K562 (cell line): ENCODE results near the gene MKNK2. TPM values are rescaled to one million over a fixed set of nuclear protein-coding genes. Genes with fewer than 3 reads are reported as not detected.
A peak's percentile ranks its signal among the peaks of the same experiment; 100 is the strongest.

Source experiments
- ATF4 ChIP-seq: fragments of 450-650 bp; formaldehyde crosslinking; IDR thresholded peaks from 2 replicates; pipeline ENCODE4 v1.4.0; 2022; ENCODE audit warnings: mild to moderate bottlenecking, moderate library complexity
- BMI1 ChIP-seq: fragments of 150-350 bp; IDR thresholded peaks from 2 replicates; pipeline ENCODE4 v1.6.1; 2014; ENCODE audit warnings: low read length
- GTF3C2 ChIP-seq: IDR thresholded peaks from 3 replicates; pipeline ENCODE4 v1.6.1; 2011; ENCODE audit warnings: borderline replicate concordance, mild to moderate bottlenecking, moderate library complexity; ENCODE audit not compliant: insufficient read length; ENCODE audit errors: extremely low read depth
- KAT2B ChIP-seq: IDR thresholded peaks from one replicate; pipeline ENCODE4 v1.6.1; 2012; ENCODE audit warnings: low read depth, mild to moderate bottlenecking, control low read depth, inconsistent platforms, low read length, moderate library complexity
- MLLT1 ChIP-seq, 2 experiments: fragments of 450-650 bp; IDR thresholded peaks; 2 replicates each; pipeline ENCODE4 v1.6.1; 2016
- MTA3 ChIP-seq: fragments of 450-650 bp; formaldehyde crosslinking; IDR thresholded peaks from 2 replicates; pipeline ENCODE4 v1.6.1; 2017; ENCODE audit warnings: mild to moderate bottlenecking, borderline replicate concordance
- NFIC ChIP-seq: fragments of 450-650 bp; IDR thresholded peaks from 2 replicates; pipeline ENCODE4 v1.6.1; 2017; ENCODE audit warnings: mild to moderate bottlenecking, inconsistent platforms
- PRDM10 ChIP-seq: fragments of 450-650 bp; IDR thresholded peaks from 2 replicates; pipeline ENCODE4 v1.6.1; 2018; ENCODE audit not compliant: partially characterized antibody
- RAD21 ChIP-seq, 2 experiments: fragments of 250-450 bp in 1 of 2; fragments of 450-650 bp in 1 of 2; sonication (Bioruptor Pico) in 1 of 2; formaldehyde crosslinking in 1 of 2; IDR thresholded peaks in 1 of 2; conservative IDR thresholded peaks in 1 of 2; 2 replicates each; pipeline versions ENCODE4 v1.4.0 to v1.8.0; 2020 to 2022; ENCODE audit warnings: mild to moderate bottlenecking in 2 of 2, moderate library complexity in 1 of 2
- SRSF9 ChIP-seq: fragments of 200-400 bp; formaldehyde crosslinking; IDR thresholded peaks from 2 replicates; pipeline ENCODE4 v1.6.1; 2017; ENCODE audit warnings: low read depth, low read length, borderline replicate concordance
- TAF1 ChIP-seq: IDR thresholded peaks from 2 replicates; pipeline ENCODE4 v1.6.1; 2011; ENCODE audit warnings: mild to moderate bottlenecking, low read length, moderate library complexity; ENCODE audit not compliant: insufficient read depth, control insufficient read depth, severe bottlenecking; ENCODE audit errors: extremely low read depth
- TAF7 ChIP-seq: fragments of 450-650 bp; IDR thresholded peaks from 2 replicates; pipeline ENCODE4 v1.6.1; 2016; ENCODE audit warnings: missing genetic modification characterization, missing compliant biosample characterization
- ZNF3 ChIP-seq: fragments of 250-450 bp; sonication (Bioruptor Pico); IDR thresholded peaks from 2 replicates; pipeline ENCODE4 v1.5.0; 2021; ENCODE audit warnings: mild to moderate bottlenecking, moderate library complexity
- ZNF655 ChIP-seq: fragments of 250-450 bp; sonication (Bioruptor Pico); IDR thresholded peaks from 2 replicates; pipeline ENCODE4 v1.5.0; 2021
- ZNF76 ChIP-seq: fragments of 250-450 bp; sonication (Bioruptor Pico); IDR thresholded peaks from 2 replicates; pipeline ENCODE4 v1.4.0; 2020; ENCODE audit warnings: mild to moderate bottlenecking, moderate library complexity, borderline replicate concordance
- polyA plus RNA-seq, 8 experiments: library from polyadenylated mRNA; depleted of rRNA in 4 of 8; stranded (reverse) in 5 of 8; unstranded in 3 of 8; fragments of >200 nt; fragmentation: Nextera tagmentation in 2 of 8; fragmentation: Illumina TruSeq in 1 of 8; extraction: Ambion mirVana in 2 of 8; extraction: Trizol in 1 of 8; gene quantifications; 2 replicates each; pipeline versions ENCODE4 v1.2.1 to v1.2.3, GENCODE V29; 2011 to 2014; ENCODE audit warnings: inconsistent platforms in 1 of 8, missing spikeins in 1 of 8
- total RNA-seq, 7 experiments: library from RNA; depleted of rRNA in 6 of 7; stranded (reverse); fragments of >200 nt in 6 of 7; fragmentation: Illumina TruSeq in 2 of 7; extraction: Trizol in 2 of 7; gene quantifications; 2 replicates each; pipeline versions ENCODE4 v1.2.1 to v1.2.3, GENCODE V29; 2011 to 2021; ENCODE audit warnings: low replicate concordance in 1 of 7

The MKNK2 gene
- total and polyA plus RNA-seq, 9 of the 15 experiments (the other 6 are each of a cell fraction or from before 2014, with no cell fraction given): 5.1 to 191 (median 51.9) TPM

GRCh38 chr19:2055931-2056836, 5.1 kb upstream of the MKNK2 start (continued):
- TF ChIP-seq MLLT1 (IDR thresholded peaks at IDR 0.05): peak; percentile 72 to 96; a peak in 3 of 4 replicates
- no peak for TF ChIP-seq ZNF655
- TF ChIP-seq TAF1: peak; percentile 56
- no peak; the same call in 1 of the 2 replicates for TF ChIP-seq NFIC
- no peak for TF ChIP-seq PRDM10
- no peak for TF ChIP-seq BMI1
- no peak for TF ChIP-seq TAF7 (tag)
- no peak for TF ChIP-seq ZNF3 (CRISPR knock-in tag)
- no peak for TF ChIP-seq SRSF9
- 0 out of 2 replicates have a peak, but pooled peaks have one; percentile 6 for TF ChIP-seq ATF4 (CRISPR knock-in tag)
- TF ChIP-seq GTF3C2: no peak
- TF ChIP-seq RAD21 (CRISPR knock-in tag; conservative IDR thresholded peaks at IDR 0.05 in 1 of 2, IDR thresholded peaks at IDR 0.05 in 1 of 2): no peak
- 0 out of 2 replicates have a peak, but pooled peaks have one; percentile 12 for TF ChIP-seq MTA3
- TF ChIP-seq KAT2B: no peak
- TF ChIP-seq ZNF76 (CRISPR knock-in tag): no peak
